Measurements from ENCODE around the gene STON2.

DNA sequence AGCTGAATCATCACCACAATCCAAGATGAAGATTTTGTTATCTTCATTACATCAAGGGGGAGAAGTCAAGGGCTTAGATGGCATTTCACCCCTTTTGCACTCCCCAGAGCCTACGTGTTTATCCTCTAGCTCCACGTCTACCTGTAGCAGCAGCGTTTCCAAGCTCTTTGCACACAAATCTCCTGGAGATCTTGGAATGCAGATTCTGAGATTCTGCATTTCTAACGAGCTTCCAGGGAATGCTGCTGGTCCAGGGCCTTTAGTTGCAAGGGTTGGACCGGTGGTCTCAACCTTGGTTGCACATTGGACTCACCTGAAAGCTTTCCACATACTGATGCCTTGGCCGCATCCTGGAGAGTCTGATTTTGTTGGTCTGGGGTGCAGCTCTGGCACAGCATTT is 49.5 kb upstream of the STON2 start:
- no peak for TF ChIP-seq YY1 (IDR thresholded peaks at IDR 0.05; ENCODE audit: insufficient read depth, insufficient read length)
- TF ChIP-seq ZNF274 (IDR thresholded peaks at IDR 0.05; ENCODE audit: low read depth, low read length), result no peak

Measured in NT2/D1 (cell line).